ENCODE measurements around the gene ROBO3. TPM values are rescaled to one million over a fixed set of nuclear protein-coding genes. Genes with fewer than 3 reads are reported as not detected.

ROBO3 gene
- total RNA-seq, 3 donors from 2014 or later: 9.7 to 11.6 (median 10.4) TPM

- ATAC-seq (no peak), DNase-seq (no peak)
- Mint-ChIP-seq H3K9me3 (no peaks in the 10 kb centered on the region), H3K4me3 (no peak overlapping the region), H3K4me1 (ENCODE audit: low read depth) (no peaks in the 10 kb centered on the region), H3K36me3 (ENCODE audit: insufficient read depth) (no peaks in the 10 kb centered on the region), H3K27me3 (ENCODE audit: low read depth) (peaks cover 12% of the 10 kb centered on the region)
Measured at GRCh38 chr11:124889191-124890091, 24.2 kb downstream of the ROBO3 start.

GRCh38 chr11:124890151-124890550, 24.9 kb downstream of the ROBO3 start:
- ATAC-seq: no peak
- H3K9me3 Mint-ChIP-seq: no peaks in the 10 kb centered on the region
- H3K36me3 Mint-ChIP-seq (ENCODE audit: insufficient read depth): no peaks in the 10 kb centered on the region
- DNase-seq: no peak
- no peaks in the 10 kb centered on the region for H3K4me1 Mint-ChIP-seq (ENCODE audit: low read depth)
- H3K27me3 Mint-ChIP-seq (ENCODE audit: low read depth): peaks cover 10% of the 10 kb centered on the region
- no peak overlapping the region for H3K4me3 Mint-ChIP-seq

- Mint-ChIP-seq H3K4me1 (ENCODE audit: low read depth) (no peaks in the 10 kb centered on the region), H3K36me3 (ENCODE audit: insufficient read depth) (no peaks in the 10 kb centered on the region)
- ATAC-seq: no peak
Measured at GRCh38 chr11:124890683-124891372, 25.6 kb downstream of the ROBO3 start.

GRCh38 chr11:124891373-124891861, 26.2 kb downstream of the ROBO3 start:
- H3K36me3 Mint-ChIP-seq (ENCODE audit: insufficient read depth): no peaks in the 10 kb centered on the region
- no peak overlapping the region for H3K4me3 Mint-ChIP-seq
- no peak for DNase-seq
- ATAC-seq: no peak
- H3K9me3 Mint-ChIP-seq: no peaks in the 10 kb centered on the region
- H3K27me3 Mint-ChIP-seq (ENCODE audit: low read depth): peaks cover 6% of the 10 kb centered on the region
- H3K4me1 Mint-ChIP-seq (ENCODE audit: low read depth): no peaks in the 10 kb centered on the region

More at GRCh38 chr11:124890683-124891372, 25.6 kb downstream of the ROBO3 start:
- Mint-ChIP-seq H3K4me3 (no peak overlapping the region), H3K27me3 (ENCODE audit: low read depth) (peaks cover 8% of the 10 kb centered on the region), H3K9me3 (no peaks in the 10 kb centered on the region)
- DNase-seq: no peak

GRCh38 chr11:124892146-124892545, 26.9 kb downstream of the ROBO3 start:
- Mint-ChIP-seq H3K36me3 (ENCODE audit: insufficient read depth) (no peaks in the 10 kb centered on the region), H3K4me1 (ENCODE audit: low read depth) (no peaks in the 10 kb centered on the region), H3K4me3 (no peak overlapping the region), H3K9me3 (no peaks in the 10 kb centered on the region), H3K27me3 (ENCODE audit: low read depth) (peaks cover 4% of the 10 kb centered on the region)
- ATAC-seq: no peak
- no peak for DNase-seq

- Mint-ChIP-seq H3K27me3 (ENCODE audit: low read depth) (peaks cover 4% of the 10 kb centered on the region), H3K4me1 (ENCODE audit: low read depth) (peaks cover 2% of the 10 kb centered on the region), H3K36me3 (ENCODE audit: insufficient read depth) (no peaks in the 10 kb centered on the region), H3K9me3 (no peaks in the 10 kb centered on the region), H3K4me3 (no peak overlapping the region)
- no peak for ATAC-seq
- no peak for DNase-seq
Measured at GRCh38 chr11:124892750-124893454, 27.7 kb downstream of the ROBO3 start.

- no peaks in the 10 kb centered on the region for H3K27me3 Mint-ChIP-seq (ENCODE audit: low read depth)
- DNase-seq (no peak), ATAC-seq (no peak)
- H3K36me3 Mint-ChIP-seq (ENCODE audit: insufficient read depth): no peaks in the 10 kb centered on the region
- H3K9me3 Mint-ChIP-seq: no peaks in the 10 kb centered on the region
- H3K4me3 Mint-ChIP-seq: no peak overlapping the region
- H3K4me1 Mint-ChIP-seq (ENCODE audit: low read depth): peaks cover 2% of the 10 kb centered on the region
Measured at GRCh38 chr11:124893781-124894401, 28.7 kb downstream of the ROBO3 start.

GRCh38 chr11:124894606-124895430, 29.6 kb downstream of the ROBO3 start:
- Mint-ChIP-seq H3K4me3 (no peak overlapping the region), H3K4me1 (ENCODE audit: low read depth) (peaks cover 2% of the 10 kb centered on the region), H3K9me3 (no peaks in the 10 kb centered on the region), H3K27me3 (ENCODE audit: low read depth) (peaks cover 2% of the 10 kb centered on the region), H3K36me3 (ENCODE audit: insufficient read depth) (no peaks in the 10 kb centered on the region)
- DNase-seq (no peak), ATAC-seq (no peak)

GRCh38 chr11:124895471-124895971, 30.3 kb downstream of the ROBO3 start:
- no peak for ATAC-seq
- H3K4me3 Mint-ChIP-seq: no peak overlapping the region
- peaks cover 3% of the 10 kb centered on the region for H3K27me3 Mint-ChIP-seq (ENCODE audit: low read depth)
- DNase-seq: no peak
- H3K36me3 Mint-ChIP-seq (ENCODE audit: insufficient read depth): no peaks in the 10 kb centered on the region
- no peaks in the 10 kb centered on the region for H3K9me3 Mint-ChIP-seq
- H3K4me1 Mint-ChIP-seq (ENCODE audit: low read depth): peaks cover 2% of the 10 kb centered on the region

- no peaks in the 10 kb centered on the region for H3K9me3 Mint-ChIP-seq
- H3K4me1 Mint-ChIP-seq (ENCODE audit: low read depth): peaks cover 2% of the 10 kb centered on the region
- ATAC-seq (no peak), DNase-seq (no peak)
- H3K36me3 Mint-ChIP-seq (ENCODE audit: insufficient read depth): no peaks in the 10 kb centered on the region
- peaks cover 5% of the 10 kb centered on the region for H3K27me3 Mint-ChIP-seq (ENCODE audit: low read depth)
- H3K4me3 Mint-ChIP-seq: no peak overlapping the region
Measured at GRCh38 chr11:124896071-124896750, 31.0 kb downstream of the ROBO3 start.

GRCh38 chr11:124896821-124897391, 31.7 kb downstream of the ROBO3 start:
- Mint-ChIP-seq H3K36me3 (ENCODE audit: insufficient read depth) (no peaks in the 10 kb centered on the region), H3K4me1 (ENCODE audit: low read depth) (peaks cover 2% of the 10 kb centered on the region), H3K9me3 (no peaks in the 10 kb centered on the region), H3K4me3 (no peak overlapping the region), H3K27me3 (ENCODE audit: low read depth) (peaks cover 7% of the 10 kb centered on the region)
- no peak for DNase-seq
- no peak for ATAC-seq

GRCh38 chr11:124897674-124898262, 32.5 kb downstream of the ROBO3 start, which contains the start of gene ROBO4:
Gene ROBO4, minus strand, starts transcription at chr11:124897865. Its CDS starts 70 bp downstream, at chr11:124897795.
- no peak for DNase-seq
- H3K4me1 Mint-ChIP-seq (ENCODE audit: low read depth): peaks cover 2% of the 10 kb centered on the region
- no peak for ATAC-seq

More at GRCh38 chr11:124897674-124898262, 32.5 kb downstream of the ROBO3 start, which contains the start of gene ROBO4:
- Mint-ChIP-seq H3K9me3 (no peaks in the 10 kb centered on the region), H3K36me3 (ENCODE audit: insufficient read depth) (no peaks in the 10 kb centered on the region), H3K27me3 (ENCODE audit: low read depth) (peaks cover 7% of the 10 kb centered on the region), H3K4me3 (no peak within 1 kb of the TSS)

Data from activated T-cell treated with anti-CD3 and anti-CD28 coated beads, Interleukin-2, amount 50 U/mL, for 4 hours (primary cell).